ENCODE data around the gene DSCAML1. TPM values are rescaled to one million over a fixed set of nuclear protein-coding genes. Genes with fewer than 3 reads are reported as not detected.

DSCAML1 gene
- total RNA-seq, 1 donor from 2014 or later, result 8.0 TPM

DNA sequence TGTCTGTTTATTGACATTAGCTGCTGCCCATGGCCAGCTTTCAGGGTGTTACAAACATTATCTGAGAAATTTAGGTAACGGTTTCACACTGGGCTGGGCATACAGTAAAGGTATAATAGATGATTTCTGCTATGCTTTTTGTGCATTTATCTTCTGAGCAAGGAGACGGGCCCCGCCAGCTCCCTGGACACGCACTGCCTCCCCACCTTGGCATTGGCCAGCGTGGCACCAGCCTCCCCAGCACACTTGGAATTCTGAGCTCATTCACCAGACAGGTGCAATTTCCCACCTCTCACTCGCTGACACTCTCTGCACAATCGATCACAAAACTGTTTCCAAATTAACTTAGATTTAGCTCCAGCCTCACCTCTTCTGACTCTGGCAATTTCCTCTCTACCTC is 246.6 kb downstream of the DSCAML1 start:
- DNase-seq (ENCODE audit: low spot score), result no peak

DNA sequence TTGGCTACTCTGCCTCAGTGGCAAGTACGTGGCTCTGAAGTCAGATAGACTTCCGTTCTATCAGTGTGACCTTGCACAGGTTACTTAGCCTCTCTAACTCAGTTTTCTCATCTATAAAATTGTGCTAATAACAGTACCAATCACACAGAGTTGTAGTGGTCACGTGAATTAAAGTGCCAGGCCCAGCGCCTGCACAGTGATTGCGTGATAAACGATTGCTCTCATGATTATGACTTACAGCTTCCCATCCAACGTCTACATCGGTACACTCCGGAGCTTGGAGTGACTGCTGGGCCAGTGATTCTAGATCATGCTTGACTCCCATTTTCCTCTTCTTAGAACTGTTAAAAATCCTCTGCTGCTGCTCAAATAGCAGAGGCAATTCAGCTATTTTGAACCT is 247.6 kb downstream of the DSCAML1 start:
- DNase-seq (ENCODE audit: low spot score), result no peak

DNA sequence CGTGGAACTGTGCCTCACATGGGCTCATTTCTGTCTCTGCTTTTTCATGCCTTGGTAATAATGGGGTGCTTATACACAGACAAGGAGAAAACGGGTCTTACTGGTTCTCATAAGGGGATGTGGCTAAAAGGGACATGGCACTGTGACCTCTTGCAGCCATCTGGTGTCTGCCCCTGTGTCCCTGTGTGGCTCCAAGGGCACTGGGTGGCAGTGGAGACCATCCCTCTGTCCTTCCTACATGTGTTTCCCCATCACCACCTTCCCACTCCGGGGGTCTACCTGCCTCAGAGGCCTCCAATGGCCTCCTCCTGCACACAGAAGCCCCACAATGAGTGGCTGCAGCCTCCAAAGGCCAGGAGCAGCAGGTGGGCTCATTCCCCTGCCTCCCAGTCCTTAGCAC is 248.1 kb downstream of the DSCAML1 start:
- no peak for DNase-seq (ENCODE audit: low spot score)

DNA sequence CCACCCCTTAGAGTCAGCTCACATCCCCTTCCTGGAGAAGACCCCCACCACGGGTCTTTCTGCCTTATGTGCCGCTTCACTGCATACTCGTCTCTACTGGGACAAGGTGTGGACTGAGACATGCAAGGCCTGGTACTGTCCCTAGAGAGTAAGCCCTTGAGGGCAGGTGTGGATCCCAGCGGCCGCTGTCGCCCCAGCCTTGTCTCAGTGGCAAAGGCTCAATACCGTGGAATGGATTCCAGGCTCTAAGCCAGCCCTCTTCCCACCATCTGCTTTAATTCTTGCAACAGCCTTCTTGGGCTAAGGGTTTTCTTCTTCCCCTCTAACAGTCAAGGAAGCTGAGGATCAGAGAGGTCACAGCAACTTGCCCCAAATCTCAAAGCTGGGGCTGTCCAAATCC is 249.1 kb downstream of the DSCAML1 start:
- DNase-seq (ENCODE audit: low spot score), result no peak

DNA sequence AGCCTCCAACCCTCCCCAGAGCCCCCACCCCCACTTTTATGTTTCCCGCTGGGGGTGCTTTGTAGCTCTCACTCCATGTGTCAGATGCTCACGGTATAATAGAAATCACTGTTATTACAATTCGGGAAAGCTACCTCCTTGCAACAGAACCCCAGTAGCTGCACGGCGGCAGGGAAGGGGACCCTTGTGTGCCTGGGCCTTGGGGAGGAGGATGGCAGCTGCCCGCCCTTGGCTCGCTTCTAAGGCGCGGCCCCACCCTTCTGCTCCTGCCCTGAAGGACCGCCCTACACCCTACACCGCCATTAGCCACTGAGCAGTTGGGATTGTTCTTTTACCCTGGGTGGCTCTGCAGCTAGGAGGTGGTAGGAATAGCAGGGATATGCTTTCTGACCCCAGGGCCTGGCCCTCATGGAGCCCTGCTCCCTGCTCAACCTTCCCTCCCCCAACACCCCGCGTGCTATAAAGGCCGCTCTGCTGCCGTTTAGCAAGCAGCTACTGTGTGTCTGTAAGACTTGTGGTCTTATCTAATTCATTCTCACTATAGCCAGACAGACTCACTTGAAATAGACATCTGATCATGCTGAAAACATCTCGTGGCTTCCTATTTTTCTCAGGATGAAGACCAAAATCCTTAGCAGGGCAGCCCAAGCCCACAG is 249.7 kb downstream of the DSCAML1 start:
- DNase-seq (ENCODE audit: low spot score), result no peak

DNA sequence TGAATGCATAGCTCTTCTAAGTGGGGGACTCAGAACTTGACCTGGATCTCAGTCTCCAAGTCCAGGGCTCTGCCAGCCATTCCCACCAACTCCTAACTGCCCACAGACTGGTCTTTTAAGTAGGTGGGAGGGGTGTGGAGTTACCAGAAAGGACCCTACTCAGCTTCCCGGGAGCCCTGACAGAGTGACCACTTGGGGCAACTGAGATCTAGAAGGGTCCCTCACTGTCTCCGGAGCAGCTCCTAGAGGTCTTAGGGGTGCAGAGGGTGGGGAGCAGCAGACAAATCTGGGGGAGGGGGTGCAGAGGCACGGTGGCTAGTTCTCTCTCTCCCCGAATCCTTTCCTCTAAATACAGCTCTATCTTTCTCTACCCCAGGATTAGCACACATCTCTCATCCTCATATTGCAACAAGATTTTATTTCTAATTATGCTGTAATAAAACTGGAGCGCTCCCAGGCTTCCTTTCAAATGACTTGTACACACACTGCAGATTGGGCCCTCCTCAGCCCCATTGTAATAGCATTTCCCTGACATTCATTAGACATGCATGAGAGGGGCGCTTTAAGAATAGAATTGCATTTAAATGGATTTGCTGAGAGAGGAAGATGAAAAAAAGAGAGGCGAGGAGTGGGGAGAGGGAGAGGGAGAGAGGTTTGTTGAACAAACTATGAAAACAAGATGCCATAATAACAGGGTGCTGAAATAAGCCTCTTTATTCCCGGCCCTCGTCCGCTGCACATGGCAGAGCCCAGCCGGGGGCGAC is 250.4 kb downstream of the DSCAML1 start:
- DNase-seq (ENCODE audit: low spot score), result no peak

DNA sequence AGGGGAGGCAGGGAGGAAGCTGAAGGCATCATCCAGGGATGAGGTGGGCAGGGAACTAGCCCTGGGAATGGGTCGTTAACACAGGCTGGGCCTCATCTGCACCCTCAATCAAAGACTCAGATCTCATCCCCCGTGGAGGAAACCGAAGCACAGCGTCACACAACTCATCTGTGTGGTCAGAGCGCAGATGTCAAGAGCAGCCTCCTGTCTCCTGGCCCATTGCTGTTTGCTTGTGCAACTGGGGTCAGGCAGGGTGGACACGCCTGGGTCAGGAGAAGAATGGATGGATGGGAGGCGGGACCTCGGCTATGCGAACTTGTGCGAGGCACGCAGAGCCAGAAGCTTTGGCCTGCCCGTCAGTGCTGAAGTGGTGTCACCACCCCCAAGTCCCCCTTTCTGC is 251.3 kb downstream of the DSCAML1 start:
- DNase-seq (ENCODE audit: low spot score), result no peak

DNA sequence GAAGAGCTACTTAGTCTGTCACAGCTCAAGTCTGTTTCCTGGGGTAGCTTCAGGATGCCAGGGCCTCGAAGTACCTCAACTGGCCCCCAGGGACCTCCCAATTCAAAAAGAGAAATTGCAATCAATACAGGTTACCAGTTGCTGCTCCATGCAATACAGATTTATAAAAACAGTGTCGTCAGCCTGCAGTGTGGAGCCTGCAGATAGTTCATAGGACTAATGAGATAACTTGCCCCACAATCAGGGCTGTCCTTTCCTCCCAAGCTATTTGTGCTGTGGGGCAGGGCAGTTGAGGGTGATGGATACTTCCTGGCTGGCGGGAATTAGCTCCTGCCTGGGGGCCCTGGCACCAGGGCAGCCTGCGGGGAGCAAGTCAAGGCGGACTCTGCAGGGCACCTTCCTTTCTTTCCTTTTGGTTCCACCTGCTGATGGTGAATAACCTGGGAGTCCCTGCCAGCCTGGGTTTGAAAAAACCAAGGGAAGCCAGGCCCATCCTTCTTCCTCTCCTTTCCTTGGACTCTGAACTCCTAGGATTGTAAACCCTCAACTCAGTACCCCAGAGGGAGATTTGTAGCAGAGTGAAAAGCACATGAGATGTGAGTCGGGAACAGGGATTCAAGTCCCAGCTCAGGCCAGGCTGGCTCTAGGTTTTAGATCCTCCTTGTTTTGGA is 252.8 kb downstream of the DSCAML1 start:
- DNase-seq (ENCODE audit: low spot score), result no peak

DNA sequence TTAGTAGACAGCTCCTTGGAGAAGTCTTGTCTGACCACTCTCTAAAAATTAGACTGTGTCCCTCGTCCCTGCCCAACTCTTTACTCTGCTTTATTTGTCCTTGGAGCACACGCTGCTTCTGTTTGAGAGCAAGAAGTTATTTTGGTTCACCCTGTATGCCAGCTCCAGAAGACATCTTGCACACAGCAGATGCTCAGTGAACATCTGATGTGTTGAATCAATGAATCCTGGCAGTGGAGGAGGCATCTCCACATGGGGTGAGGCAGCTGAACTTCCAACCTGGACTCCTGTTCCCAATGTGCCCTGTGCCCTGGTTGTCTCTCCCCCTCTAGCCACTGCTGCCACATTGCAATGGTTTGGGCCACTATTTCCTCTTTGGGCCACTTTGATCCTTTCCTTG is 255.8 kb downstream of the DSCAML1 start:
- no peak for DNase-seq (ENCODE audit: low spot score)

DNA sequence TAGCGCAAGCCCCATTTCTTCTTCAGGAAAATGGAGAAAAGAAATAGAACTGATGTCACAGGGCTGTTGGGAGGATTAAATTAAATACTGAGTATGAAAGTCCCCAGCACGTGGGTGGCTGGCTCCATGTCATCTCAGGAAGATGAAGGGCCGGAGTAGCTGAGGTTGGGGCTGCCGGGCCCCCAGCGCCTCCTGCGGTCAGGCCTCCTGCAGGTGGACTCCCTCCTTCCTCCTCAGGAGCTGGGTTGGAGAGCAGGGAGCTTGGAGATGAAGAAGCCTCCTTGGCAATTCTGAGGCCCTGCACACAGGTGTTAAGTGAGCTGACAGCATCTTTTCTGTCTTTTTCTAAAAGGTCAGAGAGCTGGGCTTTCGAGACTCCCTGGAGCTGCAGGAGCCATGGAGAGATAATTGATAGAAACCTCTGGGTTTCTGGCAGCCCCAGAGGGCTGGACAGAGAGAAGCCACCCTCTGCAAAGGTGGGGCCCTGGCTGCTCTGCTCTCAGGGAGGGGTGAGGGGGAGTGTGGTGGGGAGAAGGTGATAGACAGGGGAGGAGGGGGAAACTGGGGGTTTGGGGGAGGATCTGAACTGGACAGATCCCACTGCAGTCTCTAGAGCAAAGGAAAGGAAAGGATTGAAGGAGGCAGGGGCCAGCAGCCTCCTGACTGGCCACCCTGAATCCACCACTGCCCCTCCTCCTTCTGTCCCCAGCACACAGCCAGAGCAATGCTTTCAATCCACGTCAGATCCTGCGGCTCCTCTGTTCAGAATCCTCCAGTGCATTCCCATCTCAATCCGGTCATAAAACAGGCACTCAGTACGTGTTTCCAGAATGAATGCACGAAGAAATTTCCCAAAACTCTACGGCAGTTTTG is 258.5 kb downstream of the DSCAML1 start:
- DNase-seq (ENCODE audit: low spot score), result no peak

DNA sequence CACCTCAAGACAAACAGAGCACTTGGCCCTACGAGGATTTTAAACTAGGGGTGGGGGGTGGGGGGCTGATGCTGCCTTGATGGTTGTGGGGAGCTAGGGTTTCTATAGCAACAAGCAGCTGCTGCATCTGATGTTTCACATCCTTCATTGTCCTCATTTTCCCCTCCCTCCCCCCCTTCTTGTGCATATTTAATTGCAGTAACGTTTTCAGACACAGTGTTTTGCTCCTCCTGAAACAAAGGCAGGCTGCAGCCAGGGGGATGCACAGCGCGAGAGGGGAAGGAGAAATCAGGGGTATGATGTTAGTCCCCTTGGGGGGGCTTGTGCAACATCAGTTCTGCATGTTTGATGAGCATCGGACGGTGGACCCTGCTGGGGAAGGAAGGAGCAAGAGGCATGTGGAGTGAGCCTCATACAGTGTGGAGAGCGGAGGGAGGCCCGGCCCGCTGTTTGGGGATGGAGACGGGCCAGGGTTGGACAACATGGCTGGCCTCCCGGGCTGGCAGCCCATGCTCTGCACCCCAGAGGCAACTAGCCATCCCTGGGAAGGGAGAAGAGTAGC is 261.1 kb downstream of the DSCAML1 start:
- DNase-seq (ENCODE audit: low spot score), result no peak

DNA sequence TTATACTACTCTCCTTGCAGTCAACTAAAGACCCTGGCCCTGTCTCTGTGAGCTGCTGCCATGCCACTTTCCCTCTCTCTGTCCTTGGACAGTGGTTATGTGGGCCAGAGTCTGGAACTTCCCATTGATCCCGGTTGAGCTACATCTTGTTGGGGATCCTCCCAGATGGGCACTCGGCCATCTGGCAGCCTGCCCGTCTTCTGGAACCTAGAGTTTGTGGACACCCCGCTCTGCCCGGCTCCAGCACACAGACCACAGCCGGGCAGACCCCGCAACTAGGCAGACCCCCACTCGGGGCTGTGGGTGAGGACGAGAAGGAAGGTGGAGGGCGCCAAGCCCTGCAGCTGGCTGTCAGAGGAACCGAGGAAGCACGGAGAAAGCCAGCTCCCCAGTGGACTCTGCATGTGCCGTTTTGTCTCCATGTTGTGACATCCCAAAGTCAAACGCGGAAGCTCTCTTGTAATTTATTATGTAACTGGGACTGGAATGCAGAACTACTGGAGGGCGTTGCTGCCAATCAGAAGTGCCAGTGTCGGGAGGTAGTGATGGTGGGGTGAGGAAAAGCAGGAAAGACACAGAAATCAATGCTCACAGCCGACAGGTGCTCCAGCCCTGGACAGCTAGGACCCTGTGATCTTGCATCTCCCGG is 261.7 kb downstream of the DSCAML1 start:
- DNase-seq (ENCODE audit: low spot score), result peak; percentile 89

DNA sequence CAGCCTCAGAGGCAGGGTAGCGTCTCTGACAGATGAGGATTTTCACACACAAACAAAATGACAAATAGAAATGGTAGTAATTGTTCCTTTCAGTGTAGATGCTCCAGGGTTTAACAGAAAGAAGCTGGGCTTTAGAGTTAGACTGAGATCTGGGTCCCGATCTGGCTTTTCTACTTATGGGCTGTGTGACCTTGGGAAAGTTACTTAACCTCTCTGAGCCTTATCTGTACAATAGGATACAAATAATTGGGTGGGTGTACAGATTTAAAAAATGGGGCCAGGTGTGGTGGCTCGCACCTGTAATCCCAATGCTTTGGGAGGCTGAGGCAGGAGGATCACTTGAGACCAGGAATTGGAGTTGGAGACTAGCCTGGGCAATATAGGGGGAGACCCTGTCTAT is 264.4 kb downstream of the DSCAML1 start:
- DNase-seq (ENCODE audit: low spot score), result no peak

DNA sequence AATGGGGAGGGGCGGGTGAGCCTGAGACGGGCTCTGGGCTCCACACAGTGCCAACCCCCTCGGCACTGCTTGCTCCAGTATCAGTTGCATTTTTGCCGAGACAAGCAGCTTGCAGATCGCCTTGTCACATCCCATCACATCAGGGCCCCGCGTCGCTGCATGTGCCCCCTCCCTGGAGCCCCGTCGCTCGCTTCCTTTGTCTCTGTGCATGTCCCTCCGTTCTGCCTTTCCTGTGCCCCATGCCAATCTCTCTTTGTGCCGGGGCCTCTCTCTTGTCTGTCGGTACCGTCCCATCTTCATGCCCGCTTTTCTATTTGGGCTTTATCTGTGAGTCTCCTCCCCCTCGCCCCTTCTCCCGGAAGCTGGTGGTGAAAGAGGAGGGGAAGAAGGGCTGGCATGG is 267.2 kb downstream of the DSCAML1 start:
- DNase-seq (ENCODE audit: low spot score), result no peak

DNA sequence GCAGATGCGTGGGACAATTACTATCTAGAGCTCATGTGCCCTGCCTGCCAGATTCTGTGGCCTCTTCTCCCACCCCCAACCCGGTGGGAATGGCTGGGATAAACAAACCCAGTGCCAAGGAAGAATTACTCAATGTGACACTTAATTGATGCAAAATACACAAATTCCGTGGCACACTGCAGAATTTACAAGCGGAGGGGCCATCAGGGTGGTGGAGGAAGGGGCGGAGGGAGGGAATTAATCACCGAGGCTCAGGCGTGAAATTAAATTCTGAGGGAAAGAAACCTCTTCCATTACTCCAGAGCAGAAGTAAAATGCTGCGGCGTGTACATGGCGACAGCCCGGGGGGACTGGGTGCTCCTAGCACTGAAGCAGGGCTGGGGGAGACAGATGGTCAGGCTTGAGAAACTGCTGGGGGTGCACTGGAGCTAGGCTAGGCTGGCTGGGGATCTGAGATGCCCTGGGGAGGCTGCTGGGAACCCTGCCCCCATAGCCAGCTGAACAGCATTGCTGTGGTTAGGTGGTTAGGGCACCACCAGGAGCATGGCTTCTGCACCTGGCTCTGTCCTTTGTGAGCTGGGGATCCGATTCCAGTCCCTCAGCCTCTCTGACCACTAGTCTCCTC is 268.8 kb downstream of the DSCAML1 start:
- DNase-seq (ENCODE audit: low spot score), result no peak

DNA sequence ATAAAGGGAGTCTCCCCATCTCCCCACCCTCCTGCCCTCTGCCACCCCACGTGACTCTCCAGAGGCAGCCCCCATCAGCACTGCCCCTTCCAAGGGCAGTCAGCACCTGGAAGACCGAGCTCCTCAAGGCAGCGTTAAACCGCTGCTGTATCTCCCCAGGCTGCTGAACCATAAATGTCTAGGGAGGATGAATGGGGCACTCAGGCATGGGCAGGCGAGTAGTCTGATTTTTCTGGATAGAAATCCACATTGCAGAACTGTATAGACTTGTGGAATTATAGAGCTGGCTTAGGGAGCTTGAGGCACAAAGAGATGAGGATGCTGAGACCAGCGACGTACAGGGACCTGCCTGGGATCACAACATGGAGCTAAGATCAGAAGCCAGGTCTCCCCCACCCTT is 269.7 kb downstream of the DSCAML1 start:
- no peak for DNase-seq (ENCODE audit: low spot score)

DNA sequence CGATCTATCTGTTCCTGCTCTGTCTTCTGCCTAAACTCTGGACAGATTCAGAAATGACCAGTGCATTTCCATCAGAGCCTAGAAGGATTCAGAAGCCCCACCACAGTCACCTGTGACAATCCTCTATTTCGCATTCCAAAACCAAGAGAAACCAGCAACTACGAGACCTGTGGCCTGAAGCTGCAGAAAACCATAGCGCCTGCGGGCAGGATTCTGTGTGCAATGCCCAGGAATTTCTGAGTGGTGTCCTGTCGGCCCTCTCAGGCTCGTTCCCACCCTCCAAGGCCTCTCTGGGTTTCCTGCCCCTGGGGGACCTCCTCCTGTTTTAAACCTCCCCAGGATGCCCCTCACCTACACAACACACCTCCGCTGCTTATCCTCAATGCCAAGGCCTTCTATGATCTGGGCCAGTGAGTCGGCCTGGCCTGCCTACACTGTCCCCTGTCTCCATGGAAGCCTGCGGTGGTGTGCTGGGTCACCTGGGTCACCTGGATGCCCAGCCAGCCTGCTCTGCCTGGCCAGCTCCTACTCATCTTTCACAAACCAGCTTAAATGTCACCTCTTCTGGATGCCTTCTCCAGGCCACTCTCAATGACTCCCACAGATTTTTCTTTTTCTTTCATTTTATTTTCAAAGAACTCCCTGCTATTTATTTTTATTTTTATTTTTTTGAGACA is 271.0 kb downstream of the DSCAML1 start:
- no peak for DNase-seq (ENCODE audit: low spot score)

DNA sequence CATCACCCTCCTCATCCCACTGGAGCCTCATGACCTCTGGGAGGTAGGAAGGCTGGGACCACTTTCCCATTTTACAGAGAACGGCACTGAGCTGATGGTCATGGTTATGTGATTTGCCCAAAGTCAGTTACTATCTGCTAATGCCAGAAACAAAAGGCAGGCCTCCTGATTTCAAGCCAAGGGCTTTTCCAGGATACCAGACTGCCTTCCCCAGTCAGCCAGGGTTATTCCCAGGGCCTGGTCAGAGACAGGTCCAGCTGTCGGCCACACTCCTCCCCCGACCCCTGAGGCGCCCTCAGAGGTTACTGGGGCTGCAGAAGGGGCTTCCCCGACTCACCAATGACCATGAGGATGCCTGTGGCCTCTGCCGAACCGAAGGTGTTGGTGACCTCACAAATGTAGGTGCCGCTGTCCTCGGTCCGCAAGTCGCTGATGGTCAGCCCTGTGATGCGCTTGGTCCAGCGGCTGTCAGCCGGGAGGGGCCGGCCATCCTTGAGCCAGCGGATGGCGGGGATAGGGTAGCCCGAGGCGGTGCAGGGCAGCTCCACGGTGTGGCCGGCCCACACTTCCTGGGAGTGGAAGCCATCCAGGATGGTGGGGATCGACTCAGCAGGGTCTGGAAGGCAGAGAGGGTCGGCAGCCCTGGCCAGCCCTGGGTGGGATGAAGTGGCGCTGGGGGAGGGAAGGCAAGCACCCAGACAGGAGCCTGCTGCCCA is 272.4 kb downstream of the DSCAML1 start:
- no peak for DNase-seq (ENCODE audit: low spot score)

DNA sequence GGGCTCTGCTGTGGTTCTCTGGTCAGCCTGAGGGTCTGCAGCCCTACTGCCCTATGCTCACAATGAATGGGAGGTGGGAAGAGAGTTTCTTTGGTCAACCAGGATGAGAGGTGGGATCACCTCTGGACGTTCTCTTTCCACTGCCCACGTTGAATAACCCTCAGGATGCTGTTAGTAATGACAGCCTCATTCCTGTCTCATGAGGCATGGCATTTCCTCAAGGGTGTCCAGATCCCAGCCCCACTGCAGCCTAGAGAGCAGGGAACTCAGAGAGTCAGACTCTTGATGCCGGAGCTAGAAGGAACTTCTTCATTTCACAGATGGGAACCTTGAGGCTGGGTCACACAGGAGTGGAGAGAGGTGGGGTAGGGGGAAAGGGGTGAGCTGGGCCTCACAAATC is 273.3 kb downstream of the DSCAML1 start:
- DNase-seq (ENCODE audit: low spot score), result no peak

DNA sequence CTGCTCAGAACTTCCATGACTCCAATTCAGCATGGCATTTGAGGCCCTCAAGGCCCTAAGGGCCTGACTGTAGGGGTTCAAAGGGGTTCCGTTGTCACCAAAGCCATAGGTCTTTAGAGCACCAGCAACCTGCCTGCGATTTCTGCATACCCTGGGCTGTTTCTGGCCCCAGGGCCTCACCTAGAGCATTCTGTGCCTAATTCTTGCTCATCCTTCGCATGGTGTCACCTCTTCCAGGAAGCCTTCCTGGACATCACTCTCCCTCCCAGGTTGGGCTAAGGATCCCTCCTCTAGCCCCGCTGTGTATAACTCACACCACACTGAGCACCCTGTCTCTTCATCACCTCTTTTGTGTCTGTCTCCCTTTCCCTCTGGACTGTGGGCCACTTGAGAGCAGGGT is 275.0 kb downstream of the DSCAML1 start:
- DNase-seq (ENCODE audit: low spot score), result no peak
